IMR-90 (cell line): ENCODE data around the gene PLAGL1. TPM values are rescaled to one million over a fixed set of nuclear protein-coding genes. Genes with fewer than 3 reads are reported as not detected.
A peak's percentile ranks its signal among the peaks of the same experiment; 100 is the strongest.

Experiments
- ATAC-seq: fragments of 200-7000 bp; cut with Tn5 transposase; 2 replicates; pipeline ENCODE4 v1.9.1; 2020; ENCODE audit warnings: low read depth, mild to moderate bottlenecking, moderate library complexity
- BruUV-seq: library from RNA; stranded (reverse); fragments of 400-500 nt; replicated peaks from 2 replicates; lab custom pipeline; 2021; lab: Mats Ljungman, UMichigan
- CTCF ChIA-PET: fragments of 300-600 bp; formaldehyde crosslinking; extraction: SDS; loops from one replicate; lab custom pipeline; 2021; ENCODE audit warnings: antibody characterized with exemption; lab: Yijun Ruan, JAX
- POLR2A ChIA-PET: fragments of 300-600 bp; sonication (Branson Sonifier 250); formaldehyde crosslinking; loops from one replicate; lab custom pipeline; 2022; ENCODE audit warnings: antibody characterized with exemption; ENCODE audit not compliant: unreplicated experiment; lab: Charles Lee
- DNase-seq: peaks from one replicate; pipeline ENCODE4 v3.0.0; 2013
- H2AFZ ChIP-seq: replicated peaks from 2 replicates; pipeline ENCODE3; 2013; ENCODE audit warnings: low read length, mild to moderate bottlenecking; ENCODE audit not compliant: poor library complexity
- H2AK5ac ChIP-seq: 2 replicates; pipeline ENCODE4 v1.6.1; 2013; ENCODE audit warnings: low read depth, low read length, inconsistent platforms
- H2AK9ac ChIP-seq: replicated peaks from 2 replicates; pipeline ENCODE3; 2013; ENCODE audit warnings: mild to moderate bottlenecking, low read depth, low read length, moderate library complexity; ENCODE audit not compliant: poor library complexity
- H2BK120ac ChIP-seq: 2 replicates; pipeline ENCODE4 v1.6.1; 2013; ENCODE audit warnings: low read depth, low read length, inconsistent platforms
- H2BK15ac ChIP-seq: 3 replicates; pipeline ENCODE4 v1.6.1; 2013; ENCODE audit warnings: low read depth, low read length, inconsistent platforms
- H2BK20ac ChIP-seq: 2 replicates; pipeline ENCODE4 v1.6.1; 2013; ENCODE audit warnings: low read depth, mild to moderate bottlenecking, inconsistent platforms, low read length, moderate library complexity
- H2BK5ac ChIP-seq: 2 replicates; pipeline ENCODE4 v1.6.1; 2013; ENCODE audit warnings: mild to moderate bottlenecking, low read depth, low read length, inconsistent platforms; ENCODE audit not compliant: poor library complexity, severe bottlenecking
- H3K14ac ChIP-seq: replicated peaks from 2 replicates; pipeline ENCODE4 v1.6.1; 2013; ENCODE audit warnings: low read depth, low read length, inconsistent platforms
- H3K18ac ChIP-seq: 2 replicates; pipeline ENCODE4 v1.6.1; 2013; ENCODE audit warnings: low read depth, low read length, control low read depth
- H3K23ac ChIP-seq: 2 replicates; pipeline ENCODE4 v1.6.1; 2013; ENCODE audit warnings: low read depth, low read length, inconsistent platforms
- H3K27ac ChIP-seq: 2 replicates; pipeline ENCODE4 v1.5.1; 2013; ENCODE audit warnings: mild to moderate bottlenecking, control low read depth, low read length; ENCODE audit not compliant: insufficient read depth
- H3K27me3 ChIP-seq: 2 replicates; pipeline ENCODE4 v1.6.1; 2013; ENCODE audit warnings: low read length; ENCODE audit not compliant: control insufficient read depth, insufficient read depth
- H3K36me3 ChIP-seq: 2 replicates; pipeline ENCODE4 v1.6.1; 2013; ENCODE audit warnings: low read length, mixed read lengths; ENCODE audit not compliant: control insufficient read depth, insufficient read depth
- H3K4ac ChIP-seq: 2 replicates; pipeline ENCODE4 v1.6.1; 2013; ENCODE audit warnings: low read depth, low read length, inconsistent platforms
- H3K4me1 ChIP-seq: 2 replicates; pipeline ENCODE4 v1.6.1; 2013; ENCODE audit warnings: low read length, mixed read lengths; ENCODE audit not compliant: control insufficient read depth, insufficient read depth
- H3K4me2 ChIP-seq: 2 replicates; pipeline ENCODE4 v1.6.1; 2013; ENCODE audit warnings: low read depth, mild to moderate bottlenecking, control low read depth, low read length, moderate library complexity
- H3K4me3 ChIP-seq: 2 replicates; pipeline ENCODE4 v1.5.1; 2013; ENCODE audit warnings: low read depth, mild to moderate bottlenecking, control low read depth, low read length, moderate library complexity; ENCODE audit not compliant: insufficient read depth
- H3K56ac ChIP-seq: 2 replicates; pipeline ENCODE4 v1.6.1; 2013; ENCODE audit warnings: low read length, inconsistent platforms; ENCODE audit not compliant: insufficient read depth; ENCODE audit errors: extremely low read depth
- H3K79me1 ChIP-seq, 2 experiments: 2 replicates each; pipeline ENCODE4 v1.6.1; 2013; ENCODE audit warnings: low read length in 2 of 2, inconsistent platforms in 1 of 2, low read depth in 1 of 2
- H3K9ac ChIP-seq: 2 replicates; pipeline ENCODE4 v1.6.1; 2013; ENCODE audit warnings: low read depth, low read length, control low read depth
- H3K9me1 ChIP-seq: 2 replicates; pipeline ENCODE4 v1.6.1; 2013; ENCODE audit warnings: low read length, inconsistent platforms; ENCODE audit not compliant: insufficient read depth
- H3K9me3 ChIP-seq: 2 replicates; pipeline ENCODE4 v1.6.1; 2013; ENCODE audit warnings: low read length; ENCODE audit not compliant: control insufficient read depth, insufficient read depth
- H4K20me1 ChIP-seq: 2 replicates; pipeline ENCODE4 v1.6.1; 2013; ENCODE audit warnings: low read length, inconsistent platforms; ENCODE audit not compliant: insufficient read depth
- H4K5ac ChIP-seq: 2 replicates; pipeline ENCODE4 v1.6.1; 2013; ENCODE audit warnings: mild to moderate bottlenecking, low read depth, low read length, control low read depth
- H4K8ac ChIP-seq, 2 experiments: 2 replicates each; pipeline ENCODE4 v1.6.1; 2013; ENCODE audit warnings: low read depth in 2 of 2, low read length in 2 of 2, control low read depth in 1 of 2, inconsistent platforms in 1 of 2
- H4K91ac ChIP-seq: 2 replicates; pipeline ENCODE4 v1.6.1; 2013; ENCODE audit warnings: low read depth, low read length, inconsistent platforms; ENCODE audit not compliant: insufficient read depth
- CHD1 ChIP-seq: IDR thresholded peaks from 2 replicates; pipeline ENCODE4 v1.6.1; 2012; ENCODE audit warnings: low read depth, low read length, improper control_type of control experiment
- FOS ChIP-seq: fragments of 150-350 bp; IDR thresholded peaks from 2 replicates; pipeline ENCODE4 v1.6.1; 2016; ENCODE audit warnings: low read depth, low read length
- SMC3 ChIP-seq: fragments of 150-350 bp; IDR thresholded peaks from 2 replicates; pipeline ENCODE4 v1.6.1; 2016; ENCODE audit warnings: low read depth, mild to moderate bottlenecking, antibody characterized with exemption, low read length, moderate library complexity
- WGBS, 2 experiments: methylation state at CpG; one replicate each; pipeline versions ENCODE4 v1.1.5 to v1.1.7; 2013; ENCODE audit warnings: missing lambda C conversion rate in 2 of 2; ENCODE audit not compliant: insufficient read length in 1 of 2; ENCODE audit errors: extremely low coverage in 2 of 2; 5-methylcytosine and 5-hydroxymethylcytosine counted together
- dilution Hi-C: fragments of 300-500 bp; cut with HindIII; formaldehyde crosslinking; loops from one replicate; pipeline ENCODE4 v1.14.3; 2018; ENCODE audit warnings: low sequenced_read_pairs; ENCODE audit not compliant: unreplicated experiment
- in situ Hi-C: fragments of 300-500 bp; cut with MboI; formaldehyde crosslinking; loops from 3 replicates; pipeline ENCODE4 v1.14.3; 2019; ENCODE audit warnings: low sequenced_read_pairs, inconsistent platforms, mixed read lengths
- intact Hi-C: fragments of 100-400 bp; cut with micrococcal nuclease; formaldehyde crosslinking; loops from 2 replicates; pipeline ENCODE4 v1.10.0; 2022
- polyA plus RNA-seq, 3 experiments: library from polyadenylated mRNA; depleted of rRNA; stranded (reverse); fragments of >200 nt; gene quantifications; 2 replicates each; pipeline ENCODE4 v1.2.3, GENCODE V29; 2012; ENCODE audit warnings: low replicate concordance in 1 of 3
- total RNA-seq: library from RNA; depleted of rRNA; stranded (reverse); fragments of >200 nt; gene quantifications from 2 replicates; pipeline ENCODE4 v1.2.3, GENCODE V29; 2012
- TF ChIP-seq, protein P1 (sequence below): fragments of 150-350 bp; IDR thresholded peaks from 2 replicates; pipeline ENCODE4 v1.6.1; 2016; ENCODE audit warnings: low read depth, mild to moderate bottlenecking, low read length, moderate library complexity, borderline replicate concordance
- TF ChIP-seq, protein P2 (sequence below): fragments of 150-350 bp; IDR thresholded peaks from 2 replicates; pipeline ENCODE4 v1.6.1; 2017; ENCODE audit warnings: mild to moderate bottlenecking, antibody characterized with exemption, low read length, low read depth

Gene PLAGL1
- total and polyA plus RNA-seq, 2 of the 4 experiments (the other 2 are of a cell fraction): 23.3 to 73.8 TPM

DNA sequence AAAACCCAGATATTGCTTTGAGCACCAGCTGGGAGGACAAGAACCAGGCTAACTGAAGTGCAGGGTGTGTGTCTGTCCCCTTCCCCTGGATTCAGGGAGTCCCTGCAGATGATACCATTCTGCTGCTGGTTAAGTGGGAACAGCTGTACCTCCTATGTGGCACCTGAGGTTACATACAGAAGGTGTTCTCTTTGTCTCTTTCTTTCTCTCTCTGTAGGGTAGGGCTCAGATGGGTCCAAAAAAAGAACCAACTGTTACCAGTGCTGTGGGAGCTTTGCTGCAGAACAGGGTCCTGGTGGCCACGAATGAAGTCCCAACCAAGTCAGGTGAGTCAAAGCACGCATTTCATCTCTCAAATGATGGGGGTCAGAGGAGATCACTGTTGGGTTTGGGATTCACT lies 105.2 kb downstream of the PLAGL1 start:
- TF ChIP-seq FOS (no peak), SMC3 (no peak), CHD1 (no peak)
- TF ChIP-seq, protein P1, sequence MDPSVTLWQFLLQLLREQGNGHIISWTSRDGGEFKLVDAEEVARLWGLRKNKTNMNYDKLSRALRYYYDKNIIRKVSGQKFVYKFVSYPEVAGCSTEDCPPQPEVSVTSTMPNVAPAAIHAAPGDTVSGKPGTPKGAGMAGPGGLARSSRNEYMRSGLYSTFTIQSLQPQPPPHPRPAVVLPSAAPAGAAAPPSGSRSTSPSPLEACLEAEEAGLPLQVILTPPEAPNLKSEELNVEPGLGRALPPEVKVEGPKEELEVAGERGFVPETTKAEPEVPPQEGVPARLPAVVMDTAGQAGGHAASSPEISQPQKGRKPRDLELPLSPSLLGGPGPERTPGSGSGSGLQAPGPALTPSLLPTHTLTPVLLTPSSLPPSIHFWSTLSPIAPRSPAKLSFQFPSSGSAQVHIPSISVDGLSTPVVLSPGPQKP: no peak
- TF ChIP-seq, protein P2, sequence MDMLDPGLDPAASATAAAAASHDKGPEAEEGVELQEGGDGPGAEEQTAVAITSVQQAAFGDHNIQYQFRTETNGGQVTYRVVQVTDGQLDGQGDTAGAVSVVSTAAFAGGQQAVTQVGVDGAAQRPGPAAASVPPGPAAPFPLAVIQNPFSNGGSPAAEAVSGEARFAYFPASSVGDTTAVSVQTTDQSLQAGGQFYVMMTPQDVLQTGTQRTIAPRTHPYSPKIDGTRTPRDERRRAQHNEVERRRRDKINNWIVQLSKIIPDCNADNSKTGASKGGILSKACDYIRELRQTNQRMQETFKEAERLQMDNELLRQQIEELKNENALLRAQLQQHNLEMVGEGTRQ: no peak
- no peak overlapping the region for H3K4me3 ChIP-seq
- peak overlapping the region; percentile 60; the same call in 1 of the 2 replicates for H3K27ac ChIP-seq
- no peak overlapping the region for H3K56ac ChIP-seq
- no peak overlapping the region for H2AFZ ChIP-seq
- H2AK5ac ChIP-seq: no peak overlapping the region; the same call in 1 of the 2 replicates
- H2AK9ac ChIP-seq: no peak overlapping the region
- H2BK15ac ChIP-seq: no peak overlapping the region
- peak overlapping the region; percentile 71 for H3K18ac ChIP-seq
- no peaks in the 10 kb centered on the region for H4K20me1 ChIP-seq
- H4K8ac ChIP-seq: no peak overlapping the region
- H2BK5ac ChIP-seq: no peak overlapping the region
- ChIA-PET POLR2A (no interaction called here), CTCF (interaction anchor here (0.6 kb wide), 1 partner anchor 225 kb away, joined by 4 read pairs; no protein-coding TSS in a partner anchor)
- no peak overlapping the region for H4K91ac ChIP-seq
- no peak overlapping the region for H3K9ac ChIP-seq
- H2BK20ac ChIP-seq: no peak overlapping the region
- no peaks in the 10 kb centered on the region for H3K27me3 ChIP-seq
- WGBS, 2 experiments: no CpG with 5 or more reads among the region's 2 CpGs
- no peaks in the 10 kb centered on the region for H3K79me1 ChIP-seq
- 0 out of 2 replicates have a peak overlapping the region, but pooled peaks have one; percentile 3 for H3K4ac ChIP-seq
- intact Hi-C loops (no loop called here), in situ Hi-C loops (no loop called here), dilution Hi-C loops (no loop called here)
- no peak for ATAC-seq
- BruUV-seq: no TSS peak
- peak overlapping the region; percentile 22; the same call in 1 of the 2 replicates for H3K14ac ChIP-seq
- peak overlapping the region; percentile 81; the same call in 1 of the 2 replicates for H4K5ac ChIP-seq
- H3K4me1 ChIP-seq: peaks cover 7% of the 10 kb centered on the region
- no peak overlapping the region for H3K23ac ChIP-seq
- H3K4me2 ChIP-seq: no peak overlapping the region; the same call in 1 of the 2 replicates
- no peak overlapping the region for H2BK120ac ChIP-seq
- peaks cover 4% of the 10 kb centered on the region for H3K9me1 ChIP-seq
- H3K36me3 ChIP-seq: no peaks in the 10 kb centered on the region
- DNase-seq: no peak
- H3K9me3 ChIP-seq: no peaks in the 10 kb centered on the region
